Measurements from ENCODE around the gene SORCS1.

GRCh38 chr10:107163076-107163855 is 1.2 kb downstream of the SORCS1 start:
- no peak for TF ChIP-seq CTCF (optimal IDR thresholded peaks at IDR 0.05 in 1 of 3, IDR thresholded peaks at IDR 0.05 in 1 of 3, conservative IDR thresholded peaks at IDR 0.05 in 1 of 3; ENCODE audit: extremely low read depth in 1 of 3, insufficient read depth in 2 of 3, low read length in 3 of 3)
- no peak for TF ChIP-seq EZH2 (IDR thresholded peaks at IDR 0.05; ENCODE audit: low read length)

Data from keratinocyte (primary cell).